HepG2 (cell line): Measurements from ENCODE around the gene GMPPA. TPM values are rescaled to one million over a fixed set of nuclear protein-coding genes. Genes with fewer than 3 reads are reported as not detected.

Experiments
- AGO1 ChIP-seq: fragments of 200-400 bp; formaldehyde crosslinking; IDR thresholded peaks from 2 replicates; pipeline ENCODE4 v1.6.1; 2017; ENCODE audit warnings: mild to moderate bottlenecking, low read depth, low read length, moderate library complexity; ENCODE audit not compliant: poor library complexity, severe bottlenecking
- ATF4 ChIP-seq, 2 experiments: fragments of 450-650 bp in 1 of 2; sonication (generic) in 1 of 2; formaldehyde crosslinking; IDR thresholded peaks; 2 replicates each; pipeline versions ENCODE4 v1.5.0 to v1.8.0; 2020 to 2022; ENCODE audit warnings: mild to moderate bottlenecking in 1 of 2, missing genetic modification reagents in 1 of 2
- CENPBD1 ChIP-seq: sonication (generic); formaldehyde crosslinking; IDR thresholded peaks from 2 replicates; pipeline ENCODE4 v1.8.0; 2022; ENCODE audit warnings: missing genetic modification reagents, low read depth, mild to moderate bottlenecking, borderline replicate concordance
- CHD4 ChIP-seq: fragments of 200-600 bp; sonication (generic); IDR thresholded peaks from 2 replicates; pipeline ENCODE4 v1.7.0; 2017; ENCODE audit warnings: mild to moderate bottlenecking, low read length, borderline replicate concordance
- EED ChIP-seq: sonication (generic); formaldehyde crosslinking; IDR thresholded peaks from 2 replicates; pipeline ENCODE4 v1.5.0; 2020; ENCODE audit warnings: mild to moderate bottlenecking, missing genetic modification reagents
- MXD4 ChIP-seq: IDR thresholded peaks from 2 replicates; pipeline ENCODE4 v1.6.1; 2016; ENCODE audit warnings: mild to moderate bottlenecking, missing biosample characterization, missing genetic modification reagents
- NONO ChIP-seq, 2 experiments: fragments of 450-650 bp in 1 of 2; sonication (generic) in 1 of 2; formaldehyde crosslinking in 1 of 2; IDR thresholded peaks in 1 of 2; conservative IDR thresholded peaks in 1 of 2; 2 replicates each; pipeline versions ENCODE4 v1.6.1 to v1.8.0; 2017 to 2022; ENCODE audit warnings: mild to moderate bottlenecking in 1 of 2, missing genetic modification reagents in 1 of 2, moderate library complexity in 1 of 2
- PHF20 ChIP-seq: sonication (generic); formaldehyde crosslinking; IDR thresholded peaks from 2 replicates; pipeline ENCODE4 v1.5.0; 2020; ENCODE audit warnings: mild to moderate bottlenecking, missing genetic modification reagents
- PRDM10 ChIP-seq: sonication (generic); formaldehyde crosslinking; IDR thresholded peaks from 2 replicates; pipeline ENCODE4 v1.4.0; 2020; ENCODE audit warnings: low read depth, missing genetic modification reagents
- SIN3B ChIP-seq: fragments of 150-350 bp; IDR thresholded peaks from 2 replicates; pipeline ENCODE4 v1.6.1; 2014; ENCODE audit warnings: low read length
- SIX1 ChIP-seq: sonication (generic); formaldehyde crosslinking; IDR thresholded peaks from 2 replicates; pipeline ENCODE4 v1.4.0; 2020; ENCODE audit warnings: missing genetic modification reagents, borderline replicate concordance
- SMYD3 ChIP-seq: sonication (generic); formaldehyde crosslinking; IDR thresholded peaks from 2 replicates; pipeline ENCODE4 v1.8.1; 2023; ENCODE audit warnings: mild to moderate bottlenecking, missing genetic modification reagents
- ZMYM3 ChIP-seq: sonication (generic); formaldehyde crosslinking; IDR thresholded peaks from 2 replicates; pipeline ENCODE4 v1.5.1; 2020; ENCODE audit warnings: mild to moderate bottlenecking, missing genetic modification reagents
- ZNF292 ChIP-seq: sonication (generic); formaldehyde crosslinking; IDR thresholded peaks from 2 replicates; pipeline ENCODE4 v1.8.1; 2022; ENCODE audit warnings: mild to moderate bottlenecking, low read depth, missing genetic modification reagents, borderline replicate concordance
- ZNF468 ChIP-seq: sonication (generic); formaldehyde crosslinking; IDR thresholded peaks from 2 replicates; pipeline ENCODE4 v1.8.0; 2022; ENCODE audit warnings: mild to moderate bottlenecking, moderate library complexity, missing genetic modification reagents
- ZNF740 ChIP-seq: sonication (generic); formaldehyde crosslinking; IDR thresholded peaks from 2 replicates; pipeline ENCODE4 v1.4.0; 2020; ENCODE audit warnings: missing genetic modification reagents
- ZNF773 ChIP-seq: sonication (generic); formaldehyde crosslinking; IDR thresholded peaks from 2 replicates; pipeline ENCODE4 v1.4.0; 2020; ENCODE audit warnings: missing genetic modification reagents, borderline replicate concordance
- ZNF775 ChIP-seq: sonication (generic); formaldehyde crosslinking; IDR thresholded peaks from 2 replicates; pipeline ENCODE4 v1.4.0; 2020; ENCODE audit warnings: missing genetic modification reagents, mild to moderate bottlenecking, moderate library complexity, borderline replicate concordance
- ZSCAN29 ChIP-seq: sonication (generic); formaldehyde crosslinking; conservative IDR thresholded peaks from 2 replicates; pipeline ENCODE4 v1.4.0; 2020; ENCODE audit warnings: mild to moderate bottlenecking, missing genetic modification reagents
- polyA plus RNA-seq, 8 experiments: library from polyadenylated mRNA; depleted of rRNA in 3 of 8; stranded (reverse) in 7 of 8; unstranded in 1 of 8; fragments of >200 nt; fragmentation: Illumina TruSeq in 4 of 8; extraction: Trizol in 4 of 8; gene quantifications; 2 replicates each; pipeline versions ENCODE4 v1.2.1 to v1.2.3, GENCODE V29; 2011 to 2016; ENCODE audit warnings: low read depth in 4 of 8, missing spikeins in 1 of 8, mixed read lengths in 1 of 8; ENCODE audit not compliant: insufficient read depth in 1 of 8
- total RNA-seq, 5 experiments: library from RNA; depleted of rRNA; stranded (reverse); fragments of >200 nt; fragmentation: Illumina TruSeq; extraction: Trizol; gene quantifications; 2 replicates each; pipeline ENCODE4 v1.2.3, GENCODE V29; 2016; ENCODE audit warnings: low read depth in 1 of 5
- TF ChIP-seq, protein P1 (sequence below), 2 experiments: sonication (generic) in 1 of 2; formaldehyde crosslinking in 1 of 2; IDR thresholded peaks; 2 replicates each; pipeline versions ENCODE4 v1.4.0 to v1.6.1; 2018 to 2020; ENCODE audit warnings: missing genetic modification reagents in 2 of 2, borderline replicate concordance in 1 of 2, low read depth in 1 of 2, mild to moderate bottlenecking in 1 of 2, missing biosample characterization in 1 of 2

GMPPA gene
- total and polyA plus RNA-seq, 2 of the 13 experiments (the other 11 are each of a cell fraction or from before 2014, with no cell fraction given) = 81.1 to 106 TPM

DNA sequence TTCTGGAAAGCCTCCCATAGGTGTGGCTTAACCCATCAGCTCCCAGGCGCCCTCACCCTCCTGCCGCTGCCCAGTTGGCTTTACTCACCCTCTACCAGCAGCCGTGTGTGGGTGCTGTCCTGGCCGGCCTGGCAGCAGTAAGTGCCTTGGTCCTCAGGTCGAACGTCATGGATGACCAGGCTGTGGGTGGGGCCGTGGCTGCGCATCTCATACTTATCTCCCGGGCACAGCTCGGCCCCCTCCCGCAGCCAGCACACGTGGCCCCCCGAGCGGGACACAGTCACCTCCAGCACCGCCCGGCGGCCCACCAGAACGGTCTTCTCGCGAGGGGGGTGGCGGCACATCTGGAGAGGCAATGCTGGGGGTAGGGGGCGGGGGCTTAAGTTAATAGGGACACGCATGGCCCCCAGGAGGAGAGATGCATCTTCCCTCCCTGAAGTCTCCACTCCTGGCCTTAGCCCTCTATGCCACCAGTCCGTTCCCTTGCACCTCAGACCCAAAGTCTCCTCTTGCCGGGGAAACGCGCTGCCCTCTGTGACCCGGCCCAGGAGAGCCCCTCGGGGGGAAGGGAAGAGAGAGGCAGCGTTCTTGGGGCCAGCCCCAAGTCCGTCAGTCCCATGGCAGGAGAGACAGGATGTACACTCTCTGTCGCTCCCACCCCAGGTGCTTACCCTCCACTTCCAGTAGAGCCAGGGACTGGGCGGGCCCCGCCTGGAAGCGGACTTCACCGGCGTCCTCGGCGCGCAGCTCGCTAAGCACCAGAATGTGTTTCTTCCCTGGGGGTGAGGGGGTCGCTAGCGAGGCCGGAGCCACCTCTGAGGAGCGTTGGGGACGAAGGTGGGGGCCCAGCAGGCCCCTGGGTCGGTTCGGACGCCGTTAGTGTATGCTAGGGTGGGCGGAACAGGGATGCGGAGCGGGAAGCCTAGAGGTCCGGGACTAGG is 53.0 kb downstream of the GMPPA start (continued):
- TF ChIP-seq CHD4 = no peak
- 0 out of 2 replicates have a peak, but pooled peaks have one; percentile 6 for TF ChIP-seq PHF20
- no peak for TF ChIP-seq AGO1
- TF ChIP-seq SIX1 (CRISPR knock-in tag) = no peak
- no peak for TF ChIP-seq PRDM10 (CRISPR knock-in tag)
- TF ChIP-seq, protein P1, sequence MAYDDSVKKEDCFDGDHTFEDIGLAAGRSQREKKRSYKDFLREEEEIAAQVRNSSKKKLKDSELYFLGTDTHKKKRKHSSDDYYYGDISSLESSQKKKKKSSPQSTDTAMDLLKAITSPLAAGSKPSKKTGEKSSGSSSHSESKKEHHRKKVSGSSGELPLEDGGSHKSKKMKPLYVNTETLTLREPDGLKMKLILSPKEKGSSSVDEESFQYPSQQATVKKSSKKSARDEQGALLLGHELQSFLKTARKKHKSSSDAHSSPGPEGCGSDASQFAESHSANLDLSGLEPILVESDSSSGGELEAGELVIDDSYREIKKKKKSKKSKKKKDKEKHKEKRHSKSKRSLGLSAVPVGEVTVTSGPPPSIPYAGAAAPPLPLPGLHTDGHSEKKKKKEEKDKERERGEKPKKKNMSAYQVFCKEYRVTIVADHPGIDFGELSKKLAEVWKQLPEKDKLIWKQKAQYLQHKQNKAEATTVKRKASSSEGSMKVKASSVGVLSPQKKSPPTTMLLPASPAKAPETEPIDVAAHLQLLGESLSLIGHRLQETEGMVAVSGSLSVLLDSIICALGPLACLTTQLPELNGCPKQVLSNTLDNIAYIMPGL (CRISPR knock-in tag; IDR thresholded peaks at IDR 0.05; ENCODE audit: borderline replicate concordance in 1 of 2, low read depth in 1 of 2) = peak in 1 of 2 experiments; percentile 60; a peak in 1 of 4 replicates
- no peak for TF ChIP-seq CENPBD1 (CRISPR knock-in tag)
- no peak for TF ChIP-seq ZNF773 (CRISPR knock-in tag)
- no peak; the same call in 1 of the 2 replicates for TF ChIP-seq SMYD3 (CRISPR knock-in tag)
- no peak for TF ChIP-seq ZNF740 (CRISPR knock-in tag)
- no peak for TF ChIP-seq ZSCAN29 (CRISPR knock-in tag)
- no peak for TF ChIP-seq EED (CRISPR knock-in tag)
- no peak for TF ChIP-seq ZNF775 (CRISPR knock-in tag)
- no peak for TF ChIP-seq ZNF292 (CRISPR knock-in tag)
- no peak for TF ChIP-seq MXD4
- TF ChIP-seq ZNF468 = no peak
- TF ChIP-seq ATF4 (CRISPR knock-in tag; IDR thresholded peaks at IDR 0.05) = peak in 1 of 2 experiments; percentile 58; a peak in 2 of 4 replicates
- no peak for TF ChIP-seq ZMYM3 (CRISPR knock-in tag)
- TF ChIP-seq SIN3B = no peak
- no peak for TF ChIP-seq NONO (IDR thresholded peaks at IDR 0.05)
- TF ChIP-seq NONO (CRISPR knock-in tag; conservative IDR thresholded peaks at IDR 0.05) = peak; percentile 88
